Prostate gland (tissue), 2 donors: ENCODE measurements around the gene ELMO3.

Experiments used
- POLR2AphosphoS5 ChIP-seq: sonication (generic); formaldehyde crosslinking; IDR thresholded peaks from one replicate; pipeline ENCODE4 v1.6.1; 2017; ENCODE audit warnings: antibody characterized with exemption
- TF ChIP-seq, protein P1 (sequence below), 4 experiments: fragments of 200-600 bp in 2 of 4; fragments of 450-650 bp in 2 of 4; sonication (generic) in 2 of 4; IDR thresholded peaks; 1 replicate in 3 of 4; 2 replicates in 1 of 4; pipeline ENCODE4 v1.5.1; 2016 to 2019; ENCODE audit warnings: antibody characterized with exemption in 4 of 4, mild to moderate bottlenecking in 2 of 4, moderate library complexity in 2 of 4

DNA sequence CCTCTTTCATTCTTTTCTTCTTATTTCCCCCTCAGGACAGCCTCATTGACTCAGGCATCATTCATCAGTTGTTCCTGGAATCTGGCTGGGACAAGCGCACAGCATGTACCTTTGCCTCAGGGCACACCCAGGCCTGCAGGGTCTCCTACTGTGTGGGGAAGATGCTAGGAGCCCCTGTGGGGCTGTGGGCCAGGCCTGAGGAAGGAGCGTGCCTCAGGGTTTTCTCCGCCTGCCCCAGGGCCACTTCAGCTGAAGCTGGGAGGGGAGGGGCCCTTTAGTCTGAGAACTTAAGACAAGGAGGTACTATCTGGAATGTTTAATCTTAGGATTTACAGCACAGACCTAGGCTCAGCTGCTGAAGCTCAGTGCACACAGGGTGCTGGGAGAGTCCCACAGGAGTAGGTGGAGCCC is 7.9 kb downstream of the ELMO3 start:
- no peak for TF ChIP-seq POLR2AphosphoS5
- TF ChIP-seq, protein P1, sequence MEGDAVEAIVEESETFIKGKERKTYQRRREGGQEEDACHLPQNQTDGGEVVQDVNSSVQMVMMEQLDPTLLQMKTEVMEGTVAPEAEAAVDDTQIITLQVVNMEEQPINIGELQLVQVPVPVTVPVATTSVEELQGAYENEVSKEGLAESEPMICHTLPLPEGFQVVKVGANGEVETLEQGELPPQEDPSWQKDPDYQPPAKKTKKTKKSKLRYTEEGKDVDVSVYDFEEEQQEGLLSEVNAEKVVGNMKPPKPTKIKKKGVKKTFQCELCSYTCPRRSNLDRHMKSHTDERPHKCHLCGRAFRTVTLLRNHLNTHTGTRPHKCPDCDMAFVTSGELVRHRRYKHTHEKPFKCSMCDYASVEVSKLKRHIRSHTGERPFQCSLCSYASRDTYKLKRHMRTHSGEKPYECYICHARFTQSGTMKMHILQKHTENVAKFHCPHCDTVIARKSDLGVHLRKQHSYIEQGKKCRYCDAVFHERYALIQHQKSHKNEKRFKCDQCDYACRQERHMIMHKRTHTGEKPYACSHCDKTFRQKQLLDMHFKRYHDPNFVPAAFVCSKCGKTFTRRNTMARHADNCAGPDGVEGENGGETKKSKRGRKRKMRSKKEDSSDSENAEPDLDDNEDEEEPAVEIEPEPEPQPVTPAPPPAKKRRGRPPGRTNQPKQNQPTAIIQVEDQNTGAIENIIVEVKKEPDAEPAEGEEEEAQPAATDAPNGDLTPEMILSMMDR (IDR thresholded peaks at IDR 0.05) = no peak
